Memory B cell (primary cell): Measurements from ENCODE around the gene XXYLT1.

Source experiments
- ATAC-seq: fragments of 150-1000 bp; cut with Tn5 transposase; 2 replicates; pipeline ENCODE4 v1.10.0; 2021; ENCODE audit warnings: low read depth, mild to moderate bottlenecking, moderate library complexity
- DNase-seq, 2 donors: peaks; one replicate each; pipeline ENCODE4 v3.0.0; 2022; ENCODE audit warnings: low spot score in 2 of 2
- H3K27ac Mint-ChIP-seq: one replicate; pipeline ENCODE4 v1.8.0; 2022; ENCODE audit warnings: mild to moderate bottlenecking, moderate library complexity, mixed read lengths
- H3K27me3 Mint-ChIP-seq: one replicate; pipeline ENCODE4 v1.8.0; 2022; ENCODE audit warnings: mixed read lengths
- H3K36me3 Mint-ChIP-seq: one replicate; pipeline ENCODE4 v1.8.0; 2022; ENCODE audit warnings: mild to moderate bottlenecking, mixed read lengths
- H3K4me1 Mint-ChIP-seq: one replicate; pipeline ENCODE4 v1.8.0; 2022; ENCODE audit warnings: mixed read lengths
- H3K4me3 Mint-ChIP-seq: one replicate; pipeline ENCODE4 v1.8.0; 2022; ENCODE audit warnings: mild to moderate bottlenecking, moderate library complexity, mixed read lengths
- H3K9me3 Mint-ChIP-seq: one replicate; pipeline ENCODE4 v1.8.0; 2022; ENCODE audit warnings: mixed read lengths

XXYLT1 gene

GRCh38 chr3:195274259-195274966, 3.5 kb upstream of the XXYLT1 start:
- DNase-seq (no peak), ATAC-seq (no peak)
- Mint-ChIP-seq H3K9me3 (no peaks in the 10 kb centered on the region), H3K4me3 (no peak overlapping the region), H3K27me3 (no peaks in the 10 kb centered on the region), H3K4me1 (peaks cover 6% of the 10 kb centered on the region), H3K27ac (no peak overlapping the region), H3K36me3 (peaks cover under 1% of the 10 kb centered on the region)

- H3K36me3 Mint-ChIP-seq = no peaks in the 10 kb centered on the region
- no peaks in the 10 kb centered on the region for H3K9me3 Mint-ChIP-seq
- peaks cover 13% of the 10 kb centered on the region for H3K4me1 Mint-ChIP-seq
- peak; percentile 70 for ATAC-seq
- no peaks in the 10 kb centered on the region for H3K27me3 Mint-ChIP-seq
- H3K27ac Mint-ChIP-seq = peak overlapping the region; percentile 75
- DNase-seq = peak; percentile 88 to 89
- peak overlapping the region; percentile 91 for H3K4me3 Mint-ChIP-seq
Observed at GRCh38 chr3:195271410-195272243, 668 bp upstream of the XXYLT1 start.

GRCh38 chr3:195270079-195270816, 711 bp downstream of the XXYLT1 start:
- H3K36me3 Mint-ChIP-seq = no peaks in the 10 kb centered on the region
- no peaks in the 10 kb centered on the region for H3K9me3 Mint-ChIP-seq
- H3K4me3 Mint-ChIP-seq = peak overlapping the region; percentile 91
- H3K27me3 Mint-ChIP-seq = no peaks in the 10 kb centered on the region
- no peak overlapping the region for H3K27ac Mint-ChIP-seq
- ATAC-seq = no peak
- peaks cover 13% of the 10 kb centered on the region for H3K4me1 Mint-ChIP-seq
- no peak for DNase-seq

- DNase-seq = no peak
- no peaks in the 10 kb centered on the region for H3K9me3 Mint-ChIP-seq
- H3K4me3 Mint-ChIP-seq = peak overlapping the region; percentile 91
- no peak overlapping the region for H3K27ac Mint-ChIP-seq
- ATAC-seq = no peak
- no peaks in the 10 kb centered on the region for H3K27me3 Mint-ChIP-seq
- H3K36me3 Mint-ChIP-seq = no peaks in the 10 kb centered on the region
- peaks cover 13% of the 10 kb centered on the region for H3K4me1 Mint-ChIP-seq
Observed at GRCh38 chr3:195269375-195270078, 1.4 kb downstream of the XXYLT1 start.

GRCh38 chr3:195268576-195269309, 2.2 kb downstream of the XXYLT1 start:
- H3K27ac Mint-ChIP-seq = no peak overlapping the region
- no peaks in the 10 kb centered on the region for H3K36me3 Mint-ChIP-seq
- no peaks in the 10 kb centered on the region for H3K27me3 Mint-ChIP-seq
- peaks cover 13% of the 10 kb centered on the region for H3K4me1 Mint-ChIP-seq
- peak overlapping the region; percentile 33 for H3K4me3 Mint-ChIP-seq
- ATAC-seq (no peak), DNase-seq (no peak)
- H3K9me3 Mint-ChIP-seq = no peaks in the 10 kb centered on the region

- Mint-ChIP-seq H3K4me3 (no peak overlapping the region), H3K4me1 (peaks cover 12% of the 10 kb centered on the region), H3K9me3 (no peaks in the 10 kb centered on the region), H3K27ac (no peak overlapping the region), H3K27me3 (no peaks in the 10 kb centered on the region), H3K36me3 (no peaks in the 10 kb centered on the region)
- no peak for DNase-seq
- ATAC-seq = no peak
Observed at GRCh38 chr3:195267096-195267495, 3.9 kb downstream of the XXYLT1 start.

- H3K27me3 Mint-ChIP-seq = no peaks in the 10 kb centered on the region
- no peak for DNase-seq
- H3K27ac Mint-ChIP-seq = no peak overlapping the region
- H3K4me3 Mint-ChIP-seq = no peak overlapping the region
- no peak for ATAC-seq
- H3K9me3 Mint-ChIP-seq = no peaks in the 10 kb centered on the region
- H3K36me3 Mint-ChIP-seq = no peaks in the 10 kb centered on the region
- H3K4me1 Mint-ChIP-seq = peaks cover 10% of the 10 kb centered on the region
Observed at GRCh38 chr3:195266428-195266827, 4.5 kb downstream of the XXYLT1 start.

- no peaks in the 10 kb centered on the region for H3K27me3 Mint-ChIP-seq
- H3K36me3 Mint-ChIP-seq = no peaks in the 10 kb centered on the region
- H3K27ac Mint-ChIP-seq = no peak overlapping the region
- H3K4me3 Mint-ChIP-seq = no peak overlapping the region
- no peaks in the 10 kb centered on the region for H3K9me3 Mint-ChIP-seq
- ATAC-seq (no peak), DNase-seq (peak in 1 of 2 donors; percentile 7)
- H3K4me1 Mint-ChIP-seq = peaks cover 18% of the 10 kb centered on the region
Observed at GRCh38 chr3:195265363-195265976, 5.5 kb downstream of the XXYLT1 start.

- peaks cover 12% of the 10 kb centered on the region for H3K4me1 Mint-ChIP-seq
- no peak overlapping the region for H3K4me3 Mint-ChIP-seq
- no peaks in the 10 kb centered on the region for H3K27me3 Mint-ChIP-seq
- H3K36me3 Mint-ChIP-seq = no peaks in the 10 kb centered on the region
- no peaks in the 10 kb centered on the region for H3K9me3 Mint-ChIP-seq
- H3K27ac Mint-ChIP-seq = no peak overlapping the region
- no peak for ATAC-seq
- DNase-seq = no peak
Observed at GRCh38 chr3:195263925-195264600, 6.9 kb downstream of the XXYLT1 start.

GRCh38 chr3:195263193-195263924, 7.6 kb downstream of the XXYLT1 start:
- Mint-ChIP-seq H3K4me3 (no peak overlapping the region), H3K36me3 (no peaks in the 10 kb centered on the region), H3K27me3 (no peaks in the 10 kb centered on the region), H3K9me3 (no peaks in the 10 kb centered on the region), H3K27ac (no peak overlapping the region), H3K4me1 (peaks cover 11% of the 10 kb centered on the region)
- ATAC-seq (no peak), DNase-seq (no peak)

GRCh38 chr3:195261925-195262324, 9.0 kb downstream of the XXYLT1 start:
- H3K36me3 Mint-ChIP-seq = no peaks in the 10 kb centered on the region
- no peaks in the 10 kb centered on the region for H3K9me3 Mint-ChIP-seq
- no peak for ATAC-seq
- peaks cover 19% of the 10 kb centered on the region for H3K4me1 Mint-ChIP-seq
- DNase-seq = no peak
- no peaks in the 10 kb centered on the region for H3K27me3 Mint-ChIP-seq
- no peak overlapping the region for H3K4me3 Mint-ChIP-seq
- H3K27ac Mint-ChIP-seq = no peak overlapping the region

GRCh38 chr3:195260280-195260905, 10.6 kb downstream of the XXYLT1 start:
- peak overlapping the region; percentile 66 for H3K4me3 Mint-ChIP-seq
- peaks cover 19% of the 10 kb centered on the region for H3K4me1 Mint-ChIP-seq
- no peaks in the 10 kb centered on the region for H3K36me3 Mint-ChIP-seq
- DNase-seq (no peak), ATAC-seq (no peak)
- H3K27ac Mint-ChIP-seq = no peak overlapping the region
- no peaks in the 10 kb centered on the region for H3K27me3 Mint-ChIP-seq
- H3K9me3 Mint-ChIP-seq = no peaks in the 10 kb centered on the region
